H9 (cell line): Measurements from ENCODE around the gene KMT2B. TPM values are rescaled to one million over a fixed set of nuclear protein-coding genes. Genes with fewer than 3 reads are reported as not detected.

Source experiments
- DNase-seq: peaks from one replicate; pipeline ENCODE4 v3.0.0-alpha.2; 2017
- H2AFZ ChIP-seq: one replicate; pipeline ENCODE4 v1.6.1; 2013; ENCODE audit warnings: mild to moderate bottlenecking, low read length, control low read depth, moderate library complexity
- H2AK5ac ChIP-seq: 2 replicates; pipeline ENCODE4 v1.6.1; 2013; ENCODE audit warnings: low read length, control low read depth, mixed read lengths; ENCODE audit not compliant: insufficient read length
- H2BK120ac ChIP-seq: one replicate; pipeline ENCODE4 v1.6.1; 2013; ENCODE audit warnings: low read depth, mild to moderate bottlenecking, low read length, control low read depth, inconsistent platforms; ENCODE audit not compliant: poor library complexity, severe bottlenecking
- H2BK12ac ChIP-seq: 2 replicates; pipeline ENCODE4 v1.6.1; 2013; ENCODE audit warnings: low read length, control low read depth, mixed read lengths, low read depth; ENCODE audit not compliant: insufficient read length
- H2BK15ac ChIP-seq: 2 replicates; pipeline ENCODE4 v1.6.1; 2013; ENCODE audit warnings: low read depth, low read length, control low read depth
- H2BK20ac ChIP-seq: one replicate; pipeline ENCODE4 v1.6.1; 2013; ENCODE audit warnings: low read depth, mild to moderate bottlenecking, low read length, control low read depth, inconsistent platforms; ENCODE audit not compliant: poor library complexity, severe bottlenecking
- H2BK5ac ChIP-seq: 2 replicates; pipeline ENCODE4 v1.6.1; 2013; ENCODE audit warnings: low read length, control low read depth, mixed read lengths; ENCODE audit not compliant: insufficient read length
- H3K14ac ChIP-seq: 2 replicates; pipeline ENCODE4 v1.6.1; 2013; ENCODE audit warnings: low read length, control low read depth; ENCODE audit not compliant: insufficient read depth
- H3K18ac ChIP-seq: 2 replicates; pipeline ENCODE4 v1.6.1; 2013; ENCODE audit warnings: low read depth, mild to moderate bottlenecking, mixed read lengths, low read length, control low read depth; ENCODE audit not compliant: insufficient read length
- H3K23ac ChIP-seq: 2 replicates; pipeline ENCODE4 v1.6.1; 2013; ENCODE audit warnings: low read length, control low read depth, mixed read lengths, low read depth; ENCODE audit not compliant: insufficient read length
- H3K23me2 ChIP-seq: 2 replicates; pipeline ENCODE4 v1.6.1; 2013; ENCODE audit warnings: low read depth, mild to moderate bottlenecking, mixed read lengths, low read length, control low read depth; ENCODE audit not compliant: insufficient read length, poor library complexity, severe bottlenecking
- H3K27ac ChIP-seq: 2 replicates; pipeline ENCODE4 v1.5.1; 2013; ENCODE audit warnings: low read length, control low read depth, mixed read lengths, low read depth; ENCODE audit not compliant: insufficient read length
- H3K27me3 ChIP-seq: 2 replicates; pipeline ENCODE4 v1.6.1; 2013; ENCODE audit warnings: low read length, control low read depth, inconsistent platforms; ENCODE audit not compliant: insufficient read depth
- H3K4ac ChIP-seq: 2 replicates; pipeline ENCODE4 v1.6.1; 2013; ENCODE audit warnings: low read depth, mild to moderate bottlenecking, control low read depth, inconsistent platforms, low read length, moderate library complexity
- H3K4me1 ChIP-seq: 2 replicates; pipeline ENCODE4 v1.6.1; 2013; ENCODE audit warnings: low read length, control low read depth, inconsistent platforms; ENCODE audit not compliant: insufficient read depth
- H3K4me2 ChIP-seq: 2 replicates; pipeline ENCODE4 v1.6.1; 2013; ENCODE audit warnings: low read length, control low read depth, mixed read lengths; ENCODE audit not compliant: insufficient read length, insufficient read depth
- H3K56ac ChIP-seq: 2 replicates; pipeline ENCODE4 v1.6.1; 2013; ENCODE audit warnings: low read depth, mild to moderate bottlenecking, mixed read lengths, low read length, control low read depth; ENCODE audit not compliant: insufficient read length
- H3K79me1 ChIP-seq: 2 replicates; pipeline ENCODE4 v1.6.1; 2013; ENCODE audit warnings: low read depth, mild to moderate bottlenecking, moderate library complexity, low read length, control low read depth, inconsistent platforms; ENCODE audit not compliant: insufficient read depth, poor library complexity, severe bottlenecking
- H3K79me2 ChIP-seq: 2 replicates; pipeline ENCODE4 v1.6.1; 2013; ENCODE audit warnings: low read length, control low read depth, inconsistent platforms; ENCODE audit not compliant: insufficient read depth
- H3K9ac ChIP-seq: 2 replicates; pipeline ENCODE4 v1.6.1; 2013; ENCODE audit warnings: low read length, control low read depth, mixed read lengths; ENCODE audit not compliant: insufficient read length; ENCODE audit errors: extremely low read depth
- H3K9me3 ChIP-seq: one replicate; pipeline ENCODE4 v1.6.1; 2013; ENCODE audit warnings: low read depth, low read length, inconsistent platforms; ENCODE audit not compliant: control insufficient read depth
- H3T11ph ChIP-seq: one replicate; pipeline ENCODE4 v1.6.1; 2013; ENCODE audit warnings: mild to moderate bottlenecking, low read length, control low read depth, inconsistent platforms
- H4K20me1 ChIP-seq: one replicate; pipeline ENCODE4 v1.6.1; 2013; ENCODE audit not compliant: control insufficient read depth, insufficient read length, insufficient read depth
- H4K5ac ChIP-seq: 2 replicates; pipeline ENCODE4 v1.6.1; 2013; ENCODE audit warnings: low read depth, mild to moderate bottlenecking, mixed read lengths, low read length, control low read depth; ENCODE audit not compliant: insufficient read length
- H4K8ac ChIP-seq: replicated peaks from 2 replicates; pipeline ENCODE4 v1.6.1; 2013; ENCODE audit warnings: low read length, control low read depth, mixed read lengths, low read depth; ENCODE audit not compliant: insufficient read length
- H4K91ac ChIP-seq: 2 replicates; pipeline ENCODE4 v1.6.1; 2013; ENCODE audit warnings: low read depth, mild to moderate bottlenecking, moderate library complexity, mixed read lengths, low read length, control low read depth; ENCODE audit not compliant: insufficient read length
- H3K27ac Mint-ChIP-seq, 3 experiments: 2 replicates in 2 of 3; 3 replicates in 1 of 3; pipeline ENCODE4 v1.8.0; 2020 to 2021; ENCODE audit warnings: mixed read lengths in 3 of 3, mild to moderate bottlenecking in 1 of 3, moderate library complexity in 1 of 3
- H3K27me3 Mint-ChIP-seq: 2 replicates; pipeline ENCODE4 v1.8.0; 2021; ENCODE audit warnings: low read depth, mild to moderate bottlenecking, moderate library complexity, mixed read lengths
- H3K36me3 Mint-ChIP-seq, 3 experiments: 2 replicates in 2 of 3; 3 replicates in 1 of 3; pipeline ENCODE4 v1.8.0; 2020 to 2021; ENCODE audit warnings: low read depth in 3 of 3, mixed read lengths in 3 of 3; ENCODE audit not compliant: insufficient read depth in 1 of 3
- H3K4me1 Mint-ChIP-seq, 2 experiments: 2 replicates each; pipeline ENCODE4 v1.8.0; 2020; ENCODE audit warnings: mixed read lengths in 2 of 2
- H3K4me3 Mint-ChIP-seq, 2 experiments: 2 replicates in 1 of 2; 3 replicates in 1 of 2; pipeline ENCODE4 v1.8.0; 2020 to 2021; ENCODE audit warnings: mild to moderate bottlenecking in 2 of 2, mixed read lengths in 2 of 2, moderate library complexity in 1 of 2
- H3K9me3 Mint-ChIP-seq, 2 experiments: 2 replicates in 1 of 2; 3 replicates in 1 of 2; pipeline ENCODE4 v1.8.0; 2020; ENCODE audit warnings: mild to moderate bottlenecking in 2 of 2, mixed read lengths in 2 of 2, moderate library complexity in 1 of 2
- WGBS: extraction: QIAGEN DNeasy Blood & Tissue Kit; methylation state at CpG from one replicate; pipeline ENCODE4 v1.1.7; 2013; ENCODE audit warnings: missing lambda C conversion rate, low lambda C conversion rate, mixed read lengths; ENCODE audit not compliant: insufficient read length; ENCODE audit errors: extremely low coverage; 5-methylcytosine and 5-hydroxymethylcytosine counted together
- total RNA-seq: library from RNA; stranded (reverse); gene quantifications from 2 replicates; pipeline ENCODE4 v1.2.1, GENCODE V29; 2021
- TF ChIP-seq, protein P1 (sequence below): fragments of 200-600 bp; sonication (generic); conservative IDR thresholded peaks from 3 replicates; pipeline ENCODE4 v1.8.0; 2021; ENCODE audit warnings: antibody characterized with exemption, mild to moderate bottlenecking

The KMT2B gene
- total RNA-seq, 1 experiment from 2014 or later: 47.7 TPM

- H3K4me1 ChIP-seq: no peaks in the 10 kb centered on the region
- H3K4me2 ChIP-seq: no peak overlapping the region
- peaks cover 7% of the 10 kb centered on the region for H3K23me2 ChIP-seq
- no peak overlapping the region for H2BK120ac ChIP-seq
- peaks cover 3% of the 10 kb centered on the region for H4K20me1 ChIP-seq
- no peak overlapping the region for H2AK5ac ChIP-seq
- H3K56ac ChIP-seq: no peak overlapping the region
- Mint-ChIP-seq H3K36me3 (peaks cover 0 to 5% (median 0%) of the 10 kb centered on the region in 3 experiments; a peak in 2 of 7 replicates), H3K9me3 (no peaks in the 10 kb centered on the region; a peak in 1 of 5 replicates), H3K27me3 (no peaks in the 10 kb centered on the region), H3K27ac (no peak overlapping the region), H3K4me3 (no peak overlapping the region), H3K4me1 (peaks cover 17 to 30% of the 10 kb centered on the region in 2 experiments)
- no peak overlapping the region for H2BK20ac ChIP-seq
- H3K14ac ChIP-seq: no peak overlapping the region
- no peak overlapping the region for H2BK15ac ChIP-seq
- no peaks in the 10 kb centered on the region for H3K27me3 ChIP-seq
- no peaks in the 10 kb centered on the region for H3K79me2 ChIP-seq
- TF ChIP-seq, protein P1, sequence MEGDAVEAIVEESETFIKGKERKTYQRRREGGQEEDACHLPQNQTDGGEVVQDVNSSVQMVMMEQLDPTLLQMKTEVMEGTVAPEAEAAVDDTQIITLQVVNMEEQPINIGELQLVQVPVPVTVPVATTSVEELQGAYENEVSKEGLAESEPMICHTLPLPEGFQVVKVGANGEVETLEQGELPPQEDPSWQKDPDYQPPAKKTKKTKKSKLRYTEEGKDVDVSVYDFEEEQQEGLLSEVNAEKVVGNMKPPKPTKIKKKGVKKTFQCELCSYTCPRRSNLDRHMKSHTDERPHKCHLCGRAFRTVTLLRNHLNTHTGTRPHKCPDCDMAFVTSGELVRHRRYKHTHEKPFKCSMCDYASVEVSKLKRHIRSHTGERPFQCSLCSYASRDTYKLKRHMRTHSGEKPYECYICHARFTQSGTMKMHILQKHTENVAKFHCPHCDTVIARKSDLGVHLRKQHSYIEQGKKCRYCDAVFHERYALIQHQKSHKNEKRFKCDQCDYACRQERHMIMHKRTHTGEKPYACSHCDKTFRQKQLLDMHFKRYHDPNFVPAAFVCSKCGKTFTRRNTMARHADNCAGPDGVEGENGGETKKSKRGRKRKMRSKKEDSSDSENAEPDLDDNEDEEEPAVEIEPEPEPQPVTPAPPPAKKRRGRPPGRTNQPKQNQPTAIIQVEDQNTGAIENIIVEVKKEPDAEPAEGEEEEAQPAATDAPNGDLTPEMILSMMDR: no peak
- H3K4ac ChIP-seq: no peak overlapping the region
- no peak for DNase-seq
- no peak overlapping the region for H3K18ac ChIP-seq
- no peak overlapping the region for H4K5ac ChIP-seq
- no peak overlapping the region for H2BK5ac ChIP-seq
- H4K8ac ChIP-seq: no peak overlapping the region
- no peak overlapping the region for H2BK12ac ChIP-seq
- no peak overlapping the region for H3K23ac ChIP-seq
- H3K9me3 ChIP-seq: no peaks in the 10 kb centered on the region
- no peak overlapping the region for H3K27ac ChIP-seq
- no CpG with 5 or more reads among the region's 15 CpGs for WGBS
- H3K9ac ChIP-seq: no peak overlapping the region
- no peak overlapping the region for H3T11ph ChIP-seq
- no peak overlapping the region for H4K91ac ChIP-seq
- no peak overlapping the region for H2AFZ ChIP-seq
- no peaks in the 10 kb centered on the region for H3K79me1 ChIP-seq
Measured at GRCh38 chr19:35787227-35787799, 69.5 kb downstream of the KMT2B start.

Other genes with a start within 250 kb of the KMT2B start
- 0.87 and 1.3 TPM in 2 replicates for gene KRTDAP, start 227.5 kb upstream of the KMT2B start, total RNA-seq
- gene DMKN, start 204.4 kb upstream of the KMT2B start, total RNA-seq: 267 and 278 TPM in 2 replicates
- gene SBSN, start 189.7 kb upstream of the KMT2B start, total RNA-seq: 0.15 and 0.24 TPM in 2 replicates
- not detected in 2 replicates for gene GAPDHS, start 184.5 kb upstream of the KMT2B start, total RNA-seq
- gene TMEM147, start 172.4 kb upstream of the KMT2B start, total RNA-seq: 125 and 128 TPM in 2 replicates
- gene ATP4A, start 154.3 kb upstream of the KMT2B start, total RNA-seq: 0.24 and 0.88 TPM in 2 replicates
- gene PMIS2, start 131.8 kb upstream of the KMT2B start, total RNA-seq: not detected in 2 replicates
- gene HAUS5, start 105.3 kb upstream of the KMT2B start, total RNA-seq: 32.8 and 32.9 TPM in 2 replicates
- 83.3 and 85.8 TPM in 2 replicates for gene RBM42, start 89.0 kb upstream of the KMT2B start, total RNA-seq
- gene ETV2, start 76.3 kb upstream of the KMT2B start, total RNA-seq: 1.5 and 1.9 TPM in 2 replicates
- 422 and 432 TPM in 2 replicates for gene COX6B1, start 69.7 kb upstream of the KMT2B start, total RNA-seq
- 3.0 and 4.3 TPM in 2 replicates for gene UPK1A, start 51.5 kb upstream of the KMT2B start, total RNA-seq
- 0.13 TPM in 1 of 2 replicates, not detected in the other for gene ZBTB32, start 13.4 kb upstream of the KMT2B start, total RNA-seq
- gene IGFLR1, start 24.4 kb downstream of the KMT2B start, total RNA-seq: 2.9 and 3.2 TPM in 2 replicates
- gene U2AF1L4, start 27.4 kb downstream of the KMT2B start, total RNA-seq: 16.8 and 19.2 TPM in 2 replicates
- 69.7 and 77.7 TPM in 2 replicates for gene PSENEN, start 27.6 kb downstream of the KMT2B start, total RNA-seq
- gene LIN37, start 30.6 kb downstream of the KMT2B start, total RNA-seq: 4.7 and 5.9 TPM in 2 replicates
- 0.37 TPM in 2 replicates for gene HSPB6, start 39.0 kb downstream of the KMT2B start, total RNA-seq
- gene PROSER3, start 40.2 kb downstream of the KMT2B start, total RNA-seq: 21.8 and 29.1 TPM in 2 replicates
- gene ARHGAP33, start 57.6 kb downstream of the KMT2B start, total RNA-seq: 18.7 and 19.5 TPM in 2 replicates
- not detected in 2 replicates for gene PRODH2, start 94.8 kb downstream of the KMT2B start, total RNA-seq
- 0.83 and 1.1 TPM in 2 replicates for gene NPHS1, start 134.5 kb downstream of the KMT2B start, total RNA-seq
- 3.1 and 3.6 TPM in 2 replicates for gene KIRREL2, start 138.9 kb downstream of the KMT2B start, total RNA-seq
- gene APLP1, start 150.6 kb downstream of the KMT2B start, total RNA-seq: 29.9 and 36.9 TPM in 2 replicates
- gene NFKBID, start 182.5 kb downstream of the KMT2B start, total RNA-seq: 18.4 and 18.8 TPM in 2 replicates
- 0.68 and 1.8 TPM in 2 replicates for gene HCST, start 184.5 kb downstream of the KMT2B start, total RNA-seq
- not detected in 2 replicates for gene TYROBP, start 190.3 kb downstream of the KMT2B start, total RNA-seq
- gene LRFN3, start 218.4 kb downstream of the KMT2B start, total RNA-seq: 18.4 and 20.5 TPM in 2 replicates